Vagina (tissue), 2 donors: Measurements from ENCODE around the gene C9orf40.

Source experiments
- CTCF ChIP-seq, 3 experiments: fragments of 450-650 bp in 2 of 3; fragments of 200-600 bp in 1 of 3; sonication (generic) in 1 of 3; IDR thresholded peaks; one replicate each; pipeline ENCODE4 v1.5.1; 2017 to 2019; ENCODE audit warnings: antibody characterized with exemption in 3 of 3, mild to moderate bottlenecking in 2 of 3, moderate library complexity in 2 of 3
- POLR2A ChIP-seq, 2 donors: fragments of 450-650 bp; IDR thresholded peaks; one replicate each; pipeline ENCODE4 v1.6.1; 2017; ENCODE audit warnings: antibody characterized with exemption in 2 of 2, mild to moderate bottlenecking in 2 of 2, moderate library complexity in 2 of 2

DNA sequence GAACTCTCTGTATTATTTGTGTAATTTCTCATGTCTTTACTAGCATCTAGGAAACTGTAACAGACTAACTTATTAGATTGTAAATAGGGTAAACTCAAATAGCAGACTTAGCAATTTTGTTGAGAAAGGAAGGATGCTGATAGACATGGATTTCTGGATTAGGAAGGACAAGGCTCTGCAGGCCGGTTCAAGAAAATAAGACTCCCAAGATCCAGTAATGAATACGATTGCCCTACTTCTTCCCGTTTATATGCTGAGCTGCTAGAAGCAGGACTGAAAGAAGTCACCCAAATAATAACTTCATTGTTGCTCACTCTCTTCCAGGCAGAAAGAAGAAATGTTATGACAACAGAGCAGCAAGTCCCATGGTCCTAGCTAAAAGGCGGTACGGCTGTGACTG lies 22.8 kb upstream of the C9orf40 start:
- TF ChIP-seq CTCF (IDR thresholded peaks at IDR 0.05) (no peak), POLR2A (IDR thresholded peaks at IDR 0.05) (no peak)
